Stimulated activated CD4-positive, alpha-beta T cell treated with anti-CD3 and anti-CD28 coated beads, TNF-alpha, amount 100 ng/mL, for 4 hours (primary cell): ENCODE results near the gene SYCE1.
"Not testable (repeated sequence)": the region's sequence is repeated elsewhere in the genome, so short reads cannot be mapped to it uniquely, and the experiment has no call there.

Experiments used
- DNase-seq, 3 experiments: peaks; one replicate each; pipeline ENCODE4 v3.0.0-alpha.2; 2020; ENCODE audit warnings: low read depth in 3 of 3

Gene SYCE1

GRCh38 chr10:133565441-133566294 lies at the start of gene SYCE1:
SYCE1 (minus strand) TSS chr10:133565583; CDS start chr10:133565529, 54 bp downstream.
- no peak for DNase-seq

- no peak for DNase-seq
Observed at GRCh38 chr10:133614830-133615580, 49.6 kb upstream of the SYCE1 start.

GRCh38 chr10:133613699-133614098 lies 48.3 kb upstream of the SYCE1 start:
- no peak for DNase-seq

- no peak for DNase-seq
Observed at GRCh38 chr10:133611079-133611478, 45.7 kb upstream of the SYCE1 start.

- no peak for DNase-seq
Observed at GRCh38 chr10:133608855-133609254, 43.5 kb upstream of the SYCE1 start.

GRCh38 chr10:133603434-133603833 lies 38.1 kb upstream of the SYCE1 start:
- not testable (repeated sequence) for DNase-seq

GRCh38 chr10:133600657-133601056 lies 35.3 kb upstream of the SYCE1 start:
- no peak for DNase-seq

- DNase-seq, result not testable (repeated sequence)
Observed at GRCh38 chr10:133599869-133600268, 34.5 kb upstream of the SYCE1 start.

- no peak for DNase-seq
Observed at GRCh38 chr10:133592716-133593115, 27.3 kb upstream of the SYCE1 start.

GRCh38 chr10:133590970-133591359 lies 25.6 kb upstream of the SYCE1 start:
- no peak for DNase-seq

- DNase-seq, result no peak
Observed at GRCh38 chr10:133590226-133590969, 25.0 kb upstream of the SYCE1 start.

- DNase-seq, result not testable (repeated sequence)
Observed at GRCh38 chr10:133577037-133577436, 11.7 kb upstream of the SYCE1 start.

- DNase-seq, result not testable (repeated sequence)
Observed at GRCh38 chr10:133573460-133573859, 8.1 kb upstream of the SYCE1 start.

GRCh38 chr10:133572055-133572454 lies 6.7 kb upstream of the SYCE1 start:
- DNase-seq, result not testable (repeated sequence)

GRCh38 chr10:133569801-133570200 lies 4.4 kb upstream of the SYCE1 start:
- DNase-seq, result not testable (repeated sequence)

GRCh38 chr10:133568831-133569527 lies 3.6 kb upstream of the SYCE1 start:
- not testable (repeated sequence) for DNase-seq

- no peak for DNase-seq
Observed at GRCh38 chr10:133568287-133568614, 2.9 kb upstream of the SYCE1 start.

- DNase-seq, result no peak
Observed at GRCh38 chr10:133567609-133568286, 2.4 kb upstream of the SYCE1 start.

- DNase-seq, result no peak
Observed at GRCh38 chr10:133567119-133567518, 1.7 kb upstream of the SYCE1 start.

GRCh38 chr10:133564816-133565215 lies 567 bp downstream of the SYCE1 start:
- no peak for DNase-seq

GRCh38 chr10:133559216-133559615 lies 6.2 kb downstream of the SYCE1 start:
- no peak for DNase-seq
